Measurements from ENCODE around the gene ADGRV1. TPM values are rescaled to one million over a fixed set of nuclear protein-coding genes. Genes with fewer than 3 reads are reported as not detected.

ADGRV1 gene
- total and polyA plus RNA-seq, 12 donors, result 0.03 to 1.4 (median 0.44) TPM; not detected in 6

DNA sequence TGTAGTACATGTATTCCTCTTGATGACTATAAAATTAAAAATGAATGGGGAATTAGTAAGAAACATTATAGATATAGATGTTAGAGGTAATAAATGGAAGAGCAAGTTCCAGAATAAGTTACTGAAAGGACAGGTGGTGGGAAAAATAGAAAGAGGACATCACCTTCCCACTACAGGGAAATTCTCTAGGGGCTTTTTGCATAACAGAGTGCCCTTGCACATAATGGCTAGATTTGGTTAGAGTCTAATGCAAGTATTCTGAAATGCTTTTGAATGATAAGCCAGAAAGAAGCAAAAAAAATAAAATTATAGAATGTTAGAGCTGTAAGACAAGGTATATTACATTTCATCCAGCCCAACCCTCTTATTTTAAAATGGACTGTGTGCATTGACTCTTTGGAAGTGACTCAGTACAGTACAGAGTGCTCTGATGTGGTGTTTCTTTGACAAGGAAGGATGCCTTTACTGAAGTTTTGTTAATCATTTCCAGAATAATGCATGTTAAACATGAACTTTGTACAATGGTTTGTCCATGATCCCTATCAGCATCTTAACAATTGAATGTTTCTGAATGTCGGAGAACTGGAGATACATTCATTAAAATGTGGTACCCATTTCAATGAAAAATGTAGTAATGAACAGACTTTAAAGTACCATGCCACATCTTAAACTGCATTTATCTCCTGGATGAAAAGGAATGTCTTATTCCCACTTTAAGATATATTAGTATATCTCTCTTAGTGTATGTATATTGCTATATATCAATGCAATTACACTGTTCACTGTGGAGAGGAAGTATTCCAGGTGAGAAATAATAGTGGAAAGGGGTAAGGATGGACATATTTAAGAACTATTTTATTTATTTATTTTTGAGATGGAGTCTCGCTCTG lies 391.1 kb downstream of the ADGRV1 start:
- Histone ChIP-seq H3K4me1 (no peaks in the 10 kb centered on the region), H3K36me3 (no peaks in the 10 kb centered on the region), H3K9me3 (no peaks in the 10 kb centered on the region), H3K27me3 (no peaks in the 10 kb centered on the region), H3K27ac (no peak overlapping the region), H3K4me3 (no peak overlapping the region)
- no peak for ATAC-seq
- TF ChIP-seq, protein P1, sequence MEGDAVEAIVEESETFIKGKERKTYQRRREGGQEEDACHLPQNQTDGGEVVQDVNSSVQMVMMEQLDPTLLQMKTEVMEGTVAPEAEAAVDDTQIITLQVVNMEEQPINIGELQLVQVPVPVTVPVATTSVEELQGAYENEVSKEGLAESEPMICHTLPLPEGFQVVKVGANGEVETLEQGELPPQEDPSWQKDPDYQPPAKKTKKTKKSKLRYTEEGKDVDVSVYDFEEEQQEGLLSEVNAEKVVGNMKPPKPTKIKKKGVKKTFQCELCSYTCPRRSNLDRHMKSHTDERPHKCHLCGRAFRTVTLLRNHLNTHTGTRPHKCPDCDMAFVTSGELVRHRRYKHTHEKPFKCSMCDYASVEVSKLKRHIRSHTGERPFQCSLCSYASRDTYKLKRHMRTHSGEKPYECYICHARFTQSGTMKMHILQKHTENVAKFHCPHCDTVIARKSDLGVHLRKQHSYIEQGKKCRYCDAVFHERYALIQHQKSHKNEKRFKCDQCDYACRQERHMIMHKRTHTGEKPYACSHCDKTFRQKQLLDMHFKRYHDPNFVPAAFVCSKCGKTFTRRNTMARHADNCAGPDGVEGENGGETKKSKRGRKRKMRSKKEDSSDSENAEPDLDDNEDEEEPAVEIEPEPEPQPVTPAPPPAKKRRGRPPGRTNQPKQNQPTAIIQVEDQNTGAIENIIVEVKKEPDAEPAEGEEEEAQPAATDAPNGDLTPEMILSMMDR (IDR thresholded peaks at IDR 0.05), result no peak
- WGBS, 2 donors, result 98 to 100% methylated on average over 2 of the region's 2 CpGs
- no peak for DNase-seq
- intact Hi-C loops (cut with DNase I), result loop anchor here in 1 of 10 donors (10.0 kb wide), 1 partner anchor 135 kb away; no protein-coding TSS in a partner anchor

DNA sequence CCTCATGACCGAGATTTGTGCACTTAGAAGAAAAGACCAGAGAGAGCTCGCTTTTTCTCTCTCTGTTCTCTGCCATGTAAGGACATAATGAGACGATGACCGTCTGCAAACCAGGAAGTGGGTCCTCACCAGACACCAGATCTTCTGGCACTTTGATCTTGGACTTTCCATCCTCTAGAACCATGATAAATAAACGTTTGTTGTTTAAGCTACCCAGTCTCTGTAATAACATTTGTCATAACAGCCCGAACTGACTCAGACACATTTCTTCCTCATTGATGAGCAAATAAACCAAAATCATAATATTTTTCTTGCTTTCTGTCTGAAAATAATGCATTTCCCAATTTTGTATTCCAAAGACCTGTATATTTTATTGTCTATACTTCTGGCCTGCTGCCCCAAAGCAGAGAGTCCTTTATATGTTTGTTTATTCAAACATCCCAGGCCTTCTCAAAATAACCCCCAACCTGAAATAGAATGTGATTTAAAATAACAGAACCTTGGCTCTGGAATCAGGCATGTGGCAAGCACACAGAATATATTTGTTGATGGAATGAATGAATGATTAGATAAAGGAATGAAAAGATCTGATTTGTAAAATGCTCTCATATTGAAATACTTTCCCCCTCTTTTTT lies 396.5 kb downstream of the ADGRV1 start:
- H3K4me1 ChIP-seq, result no peaks in the 10 kb centered on the region
- ATAC-seq, result no peak
- H3K27me3 ChIP-seq, result no peaks in the 10 kb centered on the region
- DNase-seq, result no peak
- no peaks in the 10 kb centered on the region for H3K9me3 ChIP-seq
- intact Hi-C loops (cut with DNase I), result no loop called here
- H3K36me3 ChIP-seq, result no peaks in the 10 kb centered on the region
- TF ChIP-seq, protein P1 (IDR thresholded peaks at IDR 0.05), result no peak
- WGBS, 2 donors, result 86 to 89% methylated on average over 6 of the region's 6 CpGs
- H3K4me3 ChIP-seq, result no peak overlapping the region
- no peak overlapping the region for H3K27ac ChIP-seq

- no peaks in the 10 kb centered on the region for H3K4me1 ChIP-seq
- intact Hi-C loops (cut with DNase I), result no loop called here
- 61 to 64% methylated on average over 4 of the region's 4 CpGs for WGBS, 2 donors
- no peak for DNase-seq
- no peak for ATAC-seq
- no peaks in the 10 kb centered on the region for H3K36me3 ChIP-seq
- no peaks in the 10 kb centered on the region for H3K9me3 ChIP-seq
- no peak overlapping the region for H3K27ac ChIP-seq
- no peak overlapping the region for H3K4me3 ChIP-seq
- TF ChIP-seq, protein P1 (IDR thresholded peaks at IDR 0.05), result no peak
- H3K27me3 ChIP-seq, result no peaks in the 10 kb centered on the region
Observed at GRCh38 chr5:90956511-90957097, 398.0 kb downstream of the ADGRV1 start.

DNA sequence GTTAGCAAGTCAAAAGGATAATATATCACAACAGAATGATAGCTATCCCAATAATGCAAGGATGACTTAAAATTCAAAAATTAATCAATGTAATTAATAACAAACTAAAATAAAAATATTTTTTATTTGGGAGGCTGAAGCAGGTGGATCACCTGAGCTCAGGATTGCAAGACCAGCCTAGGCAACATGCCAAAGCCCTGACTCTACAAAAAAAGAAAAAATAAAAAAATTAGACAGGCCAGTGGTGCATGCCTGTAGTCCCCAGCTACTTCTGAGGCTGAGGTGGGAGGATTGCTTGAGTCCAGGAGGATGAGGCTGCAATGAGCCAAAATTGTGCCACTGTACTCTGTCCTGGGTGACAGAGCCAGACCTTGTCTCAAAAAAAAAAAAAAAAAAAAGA lies 399.3 kb downstream of the ADGRV1 start:
- Histone ChIP-seq H3K4me3 (no peak overlapping the region), H3K36me3 (no peaks in the 10 kb centered on the region), H3K27ac (no peak overlapping the region), H3K4me1 (no peaks in the 10 kb centered on the region), H3K27me3 (no peaks in the 10 kb centered on the region), H3K9me3 (no peaks in the 10 kb centered on the region)
- DNase-seq, result no peak
- TF ChIP-seq, protein P1 (IDR thresholded peaks at IDR 0.05), result no peak
- ATAC-seq, result no peak
- intact Hi-C loops (cut with DNase I), result no loop called here

Data from heart right ventricle (tissue), 16 donors.